ENCODE data around the gene NRIP1.

The NRIP1 gene

DNA sequence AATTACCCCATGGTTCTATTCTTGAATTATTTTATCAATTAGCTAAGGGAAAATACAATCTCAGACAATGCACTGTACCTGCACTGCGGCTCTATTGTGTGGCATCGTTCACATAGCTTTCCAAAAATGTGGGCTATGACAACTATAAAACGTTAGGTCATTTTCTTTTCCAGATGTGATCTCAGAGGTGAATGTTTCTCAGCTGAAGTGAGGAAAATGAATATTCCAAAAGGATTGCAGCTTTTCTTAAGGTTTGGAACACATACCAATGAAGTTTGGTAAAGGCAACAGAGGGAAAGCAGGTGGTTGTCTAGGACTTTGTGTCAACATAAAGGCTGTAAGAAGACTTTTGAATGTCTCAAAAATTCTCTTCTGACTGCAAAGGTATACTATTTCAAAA, 105.5 kb downstream of the NRIP1 start:
- peaks cover 0 to 12% (median 0%) of the 10 kb centered on the region in 4 donors for H3K4me1 ChIP-seq
- TF ChIP-seq, protein P1, sequence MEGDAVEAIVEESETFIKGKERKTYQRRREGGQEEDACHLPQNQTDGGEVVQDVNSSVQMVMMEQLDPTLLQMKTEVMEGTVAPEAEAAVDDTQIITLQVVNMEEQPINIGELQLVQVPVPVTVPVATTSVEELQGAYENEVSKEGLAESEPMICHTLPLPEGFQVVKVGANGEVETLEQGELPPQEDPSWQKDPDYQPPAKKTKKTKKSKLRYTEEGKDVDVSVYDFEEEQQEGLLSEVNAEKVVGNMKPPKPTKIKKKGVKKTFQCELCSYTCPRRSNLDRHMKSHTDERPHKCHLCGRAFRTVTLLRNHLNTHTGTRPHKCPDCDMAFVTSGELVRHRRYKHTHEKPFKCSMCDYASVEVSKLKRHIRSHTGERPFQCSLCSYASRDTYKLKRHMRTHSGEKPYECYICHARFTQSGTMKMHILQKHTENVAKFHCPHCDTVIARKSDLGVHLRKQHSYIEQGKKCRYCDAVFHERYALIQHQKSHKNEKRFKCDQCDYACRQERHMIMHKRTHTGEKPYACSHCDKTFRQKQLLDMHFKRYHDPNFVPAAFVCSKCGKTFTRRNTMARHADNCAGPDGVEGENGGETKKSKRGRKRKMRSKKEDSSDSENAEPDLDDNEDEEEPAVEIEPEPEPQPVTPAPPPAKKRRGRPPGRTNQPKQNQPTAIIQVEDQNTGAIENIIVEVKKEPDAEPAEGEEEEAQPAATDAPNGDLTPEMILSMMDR (IDR thresholded peaks at IDR 0.05): no peak
- no peak overlapping the region for H3K4me3 ChIP-seq
- H3K36me3 ChIP-seq: no peaks in the 10 kb centered on the region
- no peak overlapping the region for H3K27ac ChIP-seq
- no peaks in the 10 kb centered on the region for H3K27me3 ChIP-seq
- intact Hi-C loops (cut with DNase I; ENCODE audit: low total_unique reads): no loop called here
- H3K9me3 ChIP-seq: no peaks in the 10 kb centered on the region
- no peak for DNase-seq

DNA sequence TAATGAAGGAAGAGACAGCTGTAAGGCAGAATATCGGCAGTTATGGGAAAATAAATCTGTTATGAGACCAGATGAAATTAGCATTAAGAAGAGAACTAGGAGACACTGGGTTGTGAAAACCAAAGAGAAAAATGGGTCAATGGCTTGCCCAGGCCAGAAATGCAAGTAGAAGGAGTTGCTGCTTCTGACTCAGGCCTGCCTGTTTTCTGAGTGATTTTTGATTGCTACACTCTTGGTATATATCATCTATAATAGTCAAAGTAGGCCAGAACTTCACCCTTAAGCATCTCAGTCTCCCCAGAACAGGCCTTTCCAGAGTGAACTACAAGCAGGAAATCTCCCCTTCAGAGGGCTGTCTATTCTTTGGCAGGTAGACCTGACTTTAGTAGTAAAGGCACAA, 107.0 kb downstream of the NRIP1 start:
- no peak overlapping the region for H3K27ac ChIP-seq
- no peaks in the 10 kb centered on the region for H3K36me3 ChIP-seq
- no peak overlapping the region for H3K4me3 ChIP-seq
- H3K27me3 ChIP-seq: no peaks in the 10 kb centered on the region
- H3K9me3 ChIP-seq: no peaks in the 10 kb centered on the region
- TF ChIP-seq, protein P1 (IDR thresholded peaks at IDR 0.05): no peak
- peaks cover 0 to 12% (median 0%) of the 10 kb centered on the region in 4 donors for H3K4me1 ChIP-seq
- no peak for DNase-seq
- intact Hi-C loops (cut with DNase I; ENCODE audit: low total_unique reads): no loop called here

DNA sequence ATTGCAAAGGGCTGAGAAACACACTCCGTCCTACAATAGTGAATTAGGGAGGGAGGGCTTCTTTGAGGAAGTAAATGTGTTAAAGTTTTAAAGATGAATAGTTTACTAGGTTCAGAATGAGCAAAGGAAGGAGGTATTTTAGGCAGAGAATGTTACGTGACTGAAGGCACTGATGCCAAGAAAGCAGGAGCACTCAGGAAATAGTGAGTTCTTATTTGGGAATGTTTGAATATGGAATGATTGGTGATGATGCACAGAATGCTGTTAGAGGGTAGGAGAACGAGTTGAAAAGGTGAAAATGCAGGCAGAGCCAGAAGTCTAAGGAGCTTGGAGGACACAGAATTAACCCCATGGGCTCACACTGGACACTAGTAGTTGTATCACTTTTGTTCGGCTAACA, 108.0 kb downstream of the NRIP1 start:
- Histone ChIP-seq H3K4me1 (peaks cover 0 to 12% (median 0%) of the 10 kb centered on the region in 4 donors), H3K36me3 (no peaks in the 10 kb centered on the region), H3K27me3 (no peaks in the 10 kb centered on the region), H3K27ac (no peak overlapping the region), H3K9me3 (no peaks in the 10 kb centered on the region), H3K4me3 (no peak overlapping the region)
- intact Hi-C loops (cut with DNase I; ENCODE audit: low total_unique reads): no loop called here
- DNase-seq: no peak
- TF ChIP-seq, protein P1 (IDR thresholded peaks at IDR 0.05): no peak

- DNase-seq: no peak
- Histone ChIP-seq H3K27ac (no peak overlapping the region), H3K27me3 (no peaks in the 10 kb centered on the region), H3K4me3 (no peak overlapping the region), H3K36me3 (no peaks in the 10 kb centered on the region), H3K9me3 (no peaks in the 10 kb centered on the region), H3K4me1 (peaks cover 0 to 12% (median 0%) of the 10 kb centered on the region in 4 donors)
- intact Hi-C loops (cut with DNase I; ENCODE audit: low total_unique reads): no loop called here
- TF ChIP-seq, protein P1 (IDR thresholded peaks at IDR 0.05): no peak
These were observed 108.8 kb downstream of the NRIP1 start for GRCh38 chr21:14955936-14956520.

GRCh38 chr21:14952916-14953315, 111.9 kb downstream of the NRIP1 start:
- intact Hi-C loops (cut with DNase I; ENCODE audit: low total_unique reads): no loop called here
- H3K27ac ChIP-seq: no peak overlapping the region
- TF ChIP-seq, protein P1 (IDR thresholded peaks at IDR 0.05): no peak

GRCh38 chr21:14949603-14950002, 115.2 kb downstream of the NRIP1 start:
- Histone ChIP-seq H3K27me3 (no peaks in the 10 kb centered on the region), H3K27ac (no peak overlapping the region), H3K4me1 (no peaks in the 10 kb centered on the region), H3K9me3 (peaks cover 0 to 8% (median 5%) of the 10 kb centered on the region in 3 donors), H3K36me3 (no peaks in the 10 kb centered on the region), H3K4me3 (no peak overlapping the region)
- DNase-seq: no peak
- TF ChIP-seq, protein P1 (IDR thresholded peaks at IDR 0.05): no peak
- intact Hi-C loops (cut with DNase I; ENCODE audit: low total_unique reads): no loop called here

More at GRCh38 chr21:14952916-14953315, 111.9 kb downstream of the NRIP1 start:
- Histone ChIP-seq H3K9me3 (peaks cover 0 to 8% (median 5%) of the 10 kb centered on the region in 3 donors), H3K27me3 (no peaks in the 10 kb centered on the region), H3K4me1 (peaks cover 0 to 12% (median 0%) of the 10 kb centered on the region in 4 donors), H3K36me3 (no peaks in the 10 kb centered on the region), H3K4me3 (no peak overlapping the region)
- DNase-seq: no peak
